H9 (cell line): ENCODE data around the gene CORT. TPM values are rescaled to one million over a fixed set of nuclear protein-coding genes. Genes with fewer than 3 reads are reported as not detected.

ENCODE experiments used
- DNase-seq: peaks from one replicate; pipeline ENCODE4 v3.0.0-alpha.2; 2017
- H2AFZ ChIP-seq: one replicate; pipeline ENCODE4 v1.6.1; 2013; ENCODE audit warnings: mild to moderate bottlenecking, low read length, control low read depth, moderate library complexity
- H2AK5ac ChIP-seq: 2 replicates; pipeline ENCODE4 v1.6.1; 2013; ENCODE audit warnings: low read length, control low read depth, mixed read lengths; ENCODE audit not compliant: insufficient read length
- H2BK120ac ChIP-seq: one replicate; pipeline ENCODE4 v1.6.1; 2013; ENCODE audit warnings: low read depth, mild to moderate bottlenecking, low read length, control low read depth, inconsistent platforms; ENCODE audit not compliant: poor library complexity, severe bottlenecking
- H2BK12ac ChIP-seq: 2 replicates; pipeline ENCODE4 v1.6.1; 2013; ENCODE audit warnings: low read length, control low read depth, mixed read lengths, low read depth; ENCODE audit not compliant: insufficient read length
- H2BK15ac ChIP-seq: 2 replicates; pipeline ENCODE4 v1.6.1; 2013; ENCODE audit warnings: low read depth, low read length, control low read depth
- H2BK20ac ChIP-seq: one replicate; pipeline ENCODE4 v1.6.1; 2013; ENCODE audit warnings: low read depth, mild to moderate bottlenecking, low read length, control low read depth, inconsistent platforms; ENCODE audit not compliant: poor library complexity, severe bottlenecking
- H2BK5ac ChIP-seq: 2 replicates; pipeline ENCODE4 v1.6.1; 2013; ENCODE audit warnings: low read length, control low read depth, mixed read lengths; ENCODE audit not compliant: insufficient read length
- H3K14ac ChIP-seq: 2 replicates; pipeline ENCODE4 v1.6.1; 2013; ENCODE audit warnings: low read length, control low read depth; ENCODE audit not compliant: insufficient read depth
- H3K18ac ChIP-seq: 2 replicates; pipeline ENCODE4 v1.6.1; 2013; ENCODE audit warnings: low read depth, mild to moderate bottlenecking, mixed read lengths, low read length, control low read depth; ENCODE audit not compliant: insufficient read length
- H3K23ac ChIP-seq: 2 replicates; pipeline ENCODE4 v1.6.1; 2013; ENCODE audit warnings: low read length, control low read depth, mixed read lengths, low read depth; ENCODE audit not compliant: insufficient read length
- H3K23me2 ChIP-seq: 2 replicates; pipeline ENCODE4 v1.6.1; 2013; ENCODE audit warnings: low read depth, mild to moderate bottlenecking, mixed read lengths, low read length, control low read depth; ENCODE audit not compliant: insufficient read length, poor library complexity, severe bottlenecking
- H3K27ac ChIP-seq: 2 replicates; pipeline ENCODE4 v1.5.1; 2013; ENCODE audit warnings: low read length, control low read depth, mixed read lengths, low read depth; ENCODE audit not compliant: insufficient read length
- H3K27me3 ChIP-seq: 2 replicates; pipeline ENCODE4 v1.6.1; 2013; ENCODE audit warnings: low read length, control low read depth, inconsistent platforms; ENCODE audit not compliant: insufficient read depth
- H3K4ac ChIP-seq: 2 replicates; pipeline ENCODE4 v1.6.1; 2013; ENCODE audit warnings: low read depth, mild to moderate bottlenecking, control low read depth, inconsistent platforms, low read length, moderate library complexity
- H3K4me1 ChIP-seq: 2 replicates; pipeline ENCODE4 v1.6.1; 2013; ENCODE audit warnings: low read length, control low read depth, inconsistent platforms; ENCODE audit not compliant: insufficient read depth
- H3K4me2 ChIP-seq: 2 replicates; pipeline ENCODE4 v1.6.1; 2013; ENCODE audit warnings: low read length, control low read depth, mixed read lengths; ENCODE audit not compliant: insufficient read length, insufficient read depth
- H3K56ac ChIP-seq: 2 replicates; pipeline ENCODE4 v1.6.1; 2013; ENCODE audit warnings: low read depth, mild to moderate bottlenecking, mixed read lengths, low read length, control low read depth; ENCODE audit not compliant: insufficient read length
- H3K79me1 ChIP-seq: 2 replicates; pipeline ENCODE4 v1.6.1; 2013; ENCODE audit warnings: low read depth, mild to moderate bottlenecking, moderate library complexity, low read length, control low read depth, inconsistent platforms; ENCODE audit not compliant: insufficient read depth, poor library complexity, severe bottlenecking
- H3K79me2 ChIP-seq: 2 replicates; pipeline ENCODE4 v1.6.1; 2013; ENCODE audit warnings: low read length, control low read depth, inconsistent platforms; ENCODE audit not compliant: insufficient read depth
- H3K9ac ChIP-seq: 2 replicates; pipeline ENCODE4 v1.6.1; 2013; ENCODE audit warnings: low read length, control low read depth, mixed read lengths; ENCODE audit not compliant: insufficient read length; ENCODE audit errors: extremely low read depth
- H3K9me3 ChIP-seq: one replicate; pipeline ENCODE4 v1.6.1; 2013; ENCODE audit warnings: low read depth, low read length, inconsistent platforms; ENCODE audit not compliant: control insufficient read depth
- H3T11ph ChIP-seq: one replicate; pipeline ENCODE4 v1.6.1; 2013; ENCODE audit warnings: mild to moderate bottlenecking, low read length, control low read depth, inconsistent platforms
- H4K20me1 ChIP-seq: one replicate; pipeline ENCODE4 v1.6.1; 2013; ENCODE audit not compliant: control insufficient read depth, insufficient read length, insufficient read depth
- H4K5ac ChIP-seq: 2 replicates; pipeline ENCODE4 v1.6.1; 2013; ENCODE audit warnings: low read depth, mild to moderate bottlenecking, mixed read lengths, low read length, control low read depth; ENCODE audit not compliant: insufficient read length
- H4K8ac ChIP-seq: replicated peaks from 2 replicates; pipeline ENCODE4 v1.6.1; 2013; ENCODE audit warnings: low read length, control low read depth, mixed read lengths, low read depth; ENCODE audit not compliant: insufficient read length
- H4K91ac ChIP-seq: 2 replicates; pipeline ENCODE4 v1.6.1; 2013; ENCODE audit warnings: low read depth, mild to moderate bottlenecking, moderate library complexity, mixed read lengths, low read length, control low read depth; ENCODE audit not compliant: insufficient read length
- H3K27ac Mint-ChIP-seq, 3 experiments: 2 replicates in 2 of 3; 3 replicates in 1 of 3; pipeline ENCODE4 v1.8.0; 2020 to 2021; ENCODE audit warnings: mixed read lengths in 3 of 3, mild to moderate bottlenecking in 1 of 3, moderate library complexity in 1 of 3
- H3K27me3 Mint-ChIP-seq: 2 replicates; pipeline ENCODE4 v1.8.0; 2021; ENCODE audit warnings: low read depth, mild to moderate bottlenecking, moderate library complexity, mixed read lengths
- H3K36me3 Mint-ChIP-seq, 3 experiments: 2 replicates in 2 of 3; 3 replicates in 1 of 3; pipeline ENCODE4 v1.8.0; 2020 to 2021; ENCODE audit warnings: low read depth in 3 of 3, mixed read lengths in 3 of 3; ENCODE audit not compliant: insufficient read depth in 1 of 3
- H3K4me1 Mint-ChIP-seq, 2 experiments: 2 replicates each; pipeline ENCODE4 v1.8.0; 2020; ENCODE audit warnings: mixed read lengths in 2 of 2
- H3K4me3 Mint-ChIP-seq, 2 experiments: 2 replicates in 1 of 2; 3 replicates in 1 of 2; pipeline ENCODE4 v1.8.0; 2020 to 2021; ENCODE audit warnings: mild to moderate bottlenecking in 2 of 2, mixed read lengths in 2 of 2, moderate library complexity in 1 of 2
- H3K9me3 Mint-ChIP-seq, 2 experiments: 2 replicates in 1 of 2; 3 replicates in 1 of 2; pipeline ENCODE4 v1.8.0; 2020; ENCODE audit warnings: mild to moderate bottlenecking in 2 of 2, mixed read lengths in 2 of 2, moderate library complexity in 1 of 2
- WGBS: extraction: QIAGEN DNeasy Blood & Tissue Kit; methylation state at CpG from one replicate; pipeline ENCODE4 v1.1.7; 2013; ENCODE audit warnings: missing lambda C conversion rate, low lambda C conversion rate, mixed read lengths; ENCODE audit not compliant: insufficient read length; ENCODE audit errors: extremely low coverage; 5-methylcytosine and 5-hydroxymethylcytosine counted together
- total RNA-seq: library from RNA; stranded (reverse); gene quantifications from 2 replicates; pipeline ENCODE4 v1.2.1, GENCODE V29; 2021
- TF ChIP-seq, protein P1 (sequence below): fragments of 200-600 bp; sonication (generic); conservative IDR thresholded peaks from 3 replicates; pipeline ENCODE4 v1.8.0; 2021; ENCODE audit warnings: antibody characterized with exemption, mild to moderate bottlenecking

The CORT gene
- total RNA-seq, 1 experiment from 2014 or later = not detected

DNA sequence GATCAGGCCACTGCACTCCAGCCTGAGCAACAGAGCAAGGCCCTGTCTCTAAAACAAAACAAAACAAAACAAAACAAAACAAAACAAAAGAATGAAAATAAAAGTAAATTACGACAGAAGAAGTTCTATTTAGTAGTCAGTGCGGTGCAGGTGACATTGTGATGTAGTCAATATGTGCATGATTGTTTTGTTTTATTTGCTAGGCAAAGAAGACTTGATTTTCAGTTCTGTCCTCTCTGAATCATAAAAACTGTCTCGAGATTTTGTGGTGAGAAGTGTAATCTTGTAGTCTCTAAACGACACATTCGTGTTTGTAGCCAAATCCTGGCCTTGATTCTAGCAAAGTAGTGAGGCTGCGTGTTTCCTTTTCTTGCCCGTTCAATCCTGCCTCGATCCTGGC, 48.4 kb downstream of the CORT start:
- Histone ChIP-seq H2BK120ac (no peak overlapping the region), H2BK20ac (no peak overlapping the region), H2BK12ac (no peak overlapping the region), H3K9ac (no peak overlapping the region), H3T11ph (no peak overlapping the region), H3K4me2 (no peak overlapping the region), H4K20me1 (peaks cover 3% of the 10 kb centered on the region), H3K27ac (no peak overlapping the region), H3K14ac (no peak overlapping the region), H2BK5ac (no peak overlapping the region), H2BK15ac (no peak overlapping the region), H3K79me2 (peaks cover 2% of the 10 kb centered on the region; the same call in 1 of the 2 replicates), H4K5ac (no peak overlapping the region), H3K56ac (no peak overlapping the region), H3K23ac (no peak overlapping the region), H3K9me3 (no peaks in the 10 kb centered on the region), H3K27me3 (no peaks in the 10 kb centered on the region), H2AFZ (no peak overlapping the region), H3K4me1 (no peaks in the 10 kb centered on the region), H4K8ac (no peak overlapping the region), H3K23me2 (no peaks in the 10 kb centered on the region), H4K91ac (no peak overlapping the region), H3K4ac (no peak overlapping the region), H3K79me1 (peaks cover 9% of the 10 kb centered on the region), H2AK5ac (no peak overlapping the region), H3K18ac (no peak overlapping the region)
- no CpG with 5 or more reads among the region's 8 CpGs for WGBS
- Mint-ChIP-seq H3K4me3 (no peak overlapping the region), H3K36me3 (peaks cover 1 to 8% (median 5%) of the 10 kb centered on the region in 3 experiments; a peak in 2 of 7 replicates), H3K27ac (peak overlapping the region in 1 of 3 experiments; percentile 14; a peak in 2 of 7 replicates), H3K4me1 (peaks cover 12 to 14% of the 10 kb centered on the region in 2 experiments), H3K9me3 (no peaks in the 10 kb centered on the region), H3K27me3 (no peaks in the 10 kb centered on the region)
- no peak for DNase-seq
- TF ChIP-seq, protein P1, sequence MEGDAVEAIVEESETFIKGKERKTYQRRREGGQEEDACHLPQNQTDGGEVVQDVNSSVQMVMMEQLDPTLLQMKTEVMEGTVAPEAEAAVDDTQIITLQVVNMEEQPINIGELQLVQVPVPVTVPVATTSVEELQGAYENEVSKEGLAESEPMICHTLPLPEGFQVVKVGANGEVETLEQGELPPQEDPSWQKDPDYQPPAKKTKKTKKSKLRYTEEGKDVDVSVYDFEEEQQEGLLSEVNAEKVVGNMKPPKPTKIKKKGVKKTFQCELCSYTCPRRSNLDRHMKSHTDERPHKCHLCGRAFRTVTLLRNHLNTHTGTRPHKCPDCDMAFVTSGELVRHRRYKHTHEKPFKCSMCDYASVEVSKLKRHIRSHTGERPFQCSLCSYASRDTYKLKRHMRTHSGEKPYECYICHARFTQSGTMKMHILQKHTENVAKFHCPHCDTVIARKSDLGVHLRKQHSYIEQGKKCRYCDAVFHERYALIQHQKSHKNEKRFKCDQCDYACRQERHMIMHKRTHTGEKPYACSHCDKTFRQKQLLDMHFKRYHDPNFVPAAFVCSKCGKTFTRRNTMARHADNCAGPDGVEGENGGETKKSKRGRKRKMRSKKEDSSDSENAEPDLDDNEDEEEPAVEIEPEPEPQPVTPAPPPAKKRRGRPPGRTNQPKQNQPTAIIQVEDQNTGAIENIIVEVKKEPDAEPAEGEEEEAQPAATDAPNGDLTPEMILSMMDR = no peak

Other genes starting within 250 kb of the CORT start
- gene KIF1B, start 239.5 kb upstream of the CORT start, total RNA-seq = 55.3 and 57.7 TPM in 2 replicates
- 289 and 291 TPM in 2 replicates for gene PGD, start 51.0 kb upstream of the CORT start, total RNA-seq
- gene CENPS, start 19.6 kb upstream of the CORT start, total RNA-seq = 16.3 and 17.8 TPM in 2 replicates
- 94.1 and 98.2 TPM in 2 replicates for gene DFFA, start 22.5 kb downstream of the CORT start, total RNA-seq
- 20.7 and 23.9 TPM in 2 replicates for gene PEX14, start 24.9 kb downstream of the CORT start, total RNA-seq